DOHH2 (cell line): ENCODE measurements around the gene PRLH.

Experiments used
- H3F3A ChIP-seq: fragments of 200-600 bp; sonication (generic), shearing (Covaris generic); 2 replicates; pipeline ENCODE4 v1.6.0; 2016; ENCODE audit warnings: antibody characterized with exemption, mild to moderate bottlenecking; ENCODE audit not compliant: control insufficient read depth, insufficient read depth
- H3K27ac ChIP-seq: fragments of 200-600 bp; sonication (generic); 2 replicates; pipeline ENCODE4 v1.5.1; 2014; ENCODE audit warnings: low read depth, mild to moderate bottlenecking, low read length, moderate library complexity
- H3K27me3 ChIP-seq: fragments of 200-600 bp; sonication (generic); 2 replicates; pipeline ENCODE4 v1.6.1; 2014; ENCODE audit warnings: mild to moderate bottlenecking, low read length, mixed read lengths; ENCODE audit not compliant: control insufficient read depth
- H3K36me3 ChIP-seq: fragments of 200-600 bp; sonication (generic); 2 replicates; pipeline ENCODE4 v1.6.1; 2014; ENCODE audit warnings: mild to moderate bottlenecking, low read length, moderate library complexity, mixed read lengths; ENCODE audit not compliant: control insufficient read depth
- H3K4me1 ChIP-seq: fragments of 200-600 bp; sonication (generic); 2 replicates; pipeline ENCODE4 v1.6.1; 2014; ENCODE audit warnings: mild to moderate bottlenecking, low read length, mixed read lengths; ENCODE audit not compliant: control insufficient read depth
- H3K4me2 ChIP-seq: fragments of 200-600 bp; sonication (generic); 2 replicates; pipeline ENCODE4 v1.6.0; 2014; ENCODE audit warnings: mild to moderate bottlenecking, low read length, moderate library complexity
- H3K4me3 ChIP-seq: fragments of 200-600 bp; sonication (generic); 2 replicates; pipeline ENCODE4 v1.5.1; 2014; ENCODE audit warnings: mild to moderate bottlenecking, low read length, mixed read lengths
- H3K79me2 ChIP-seq: fragments of 200-600 bp; sonication (generic); 2 replicates; pipeline ENCODE4 v1.6.1; 2014; ENCODE audit warnings: mild to moderate bottlenecking, low read length, mixed read lengths; ENCODE audit not compliant: control insufficient read depth
- H3K9me2 ChIP-seq: fragments of 200-600 bp; sonication (generic); replicated peaks from 2 replicates; pipeline ENCODE4 v1.6.1; 2014; ENCODE audit warnings: mild to moderate bottlenecking, low read length, mixed read lengths; ENCODE audit not compliant: control insufficient read depth
- H3K9me3 ChIP-seq: fragments of 200-600 bp; sonication (generic); 2 replicates; pipeline ENCODE4 v1.6.1; 2014; ENCODE audit warnings: antibody characterized with exemption, low read length, mixed read lengths; ENCODE audit not compliant: control insufficient read depth, insufficient read depth
- H4K20me1 ChIP-seq: fragments of 200-600 bp; sonication (generic); 2 replicates; pipeline ENCODE4 v1.6.0; 2014; ENCODE audit warnings: low read depth, mild to moderate bottlenecking, antibody characterized with exemption, low read length, moderate library complexity; ENCODE audit not compliant: control insufficient read depth, insufficient read depth
- CTCF ChIP-seq: fragments of 200-600 bp; sonication (generic); IDR thresholded peaks from one replicate; pipeline ENCODE4 v1.5.1; 2014; ENCODE audit warnings: antibody characterized with exemption, mild to moderate bottlenecking, low read depth, low read length; ENCODE audit not compliant: poor library complexity, severe bottlenecking
- EZH2phosphoT487 ChIP-seq: fragments of 200-600 bp; sonication (generic); IDR thresholded peaks from 2 replicates; pipeline ENCODE4 v1.6.1; 2017; ENCODE audit warnings: borderline replicate concordance, mild to moderate bottlenecking, antibody characterized with exemption, low read length, moderate library complexity, mixed read lengths

PRLH gene

DNA sequence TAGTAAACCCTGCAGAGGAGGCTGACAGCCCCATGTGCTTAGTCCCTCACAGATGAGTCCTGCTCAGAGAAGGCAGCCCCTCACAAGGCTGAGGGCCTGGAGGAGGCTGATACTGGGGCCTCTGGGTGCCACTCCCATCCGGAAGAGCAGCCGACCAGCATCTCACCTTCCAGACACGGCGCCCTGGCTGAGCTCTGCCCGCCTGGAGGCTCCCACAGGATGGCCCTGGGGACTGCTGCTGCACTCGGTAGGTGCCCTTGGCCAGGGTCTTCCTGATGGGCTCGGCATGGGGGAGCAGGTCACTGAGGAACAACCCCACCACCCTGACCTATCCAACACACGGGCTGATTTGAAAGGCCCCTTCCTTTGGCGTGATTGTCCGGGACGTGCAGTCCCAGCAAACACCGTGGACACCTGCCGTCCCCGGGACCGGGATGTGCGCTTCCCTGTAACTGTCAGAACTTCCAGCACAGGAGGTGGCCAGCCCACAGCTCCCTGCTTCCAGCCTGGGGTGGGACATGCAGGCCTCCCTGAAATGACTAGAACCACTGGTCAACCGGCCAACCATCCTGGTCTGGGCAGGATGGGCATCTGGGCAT, 40.7 kb upstream of the PRLH start:
- Histone ChIP-seq H3K79me2 (no peaks in the 10 kb centered on the region), H3K4me2 (no peak overlapping the region), H4K20me1 (no peaks in the 10 kb centered on the region), H3K27me3 (no peaks in the 10 kb centered on the region), H3K4me1 (peaks cover 17% of the 10 kb centered on the region), H3K27ac (no peak overlapping the region), H3K9me3 (no peaks in the 10 kb centered on the region), H3K4me3 (no peak overlapping the region), H3F3A (no peaks in the 10 kb centered on the region), H3K9me2 (no peaks in the 10 kb centered on the region), H3K36me3 (no peaks in the 10 kb centered on the region)
- TF ChIP-seq CTCF (no peak), EZH2phosphoT487 (no peak)

GRCh38 chr2:237527233-237527632, 39.1 kb upstream of the PRLH start:
- no peaks in the 10 kb centered on the region for H3F3A ChIP-seq
- no peaks in the 10 kb centered on the region for H3K36me3 ChIP-seq
- no peak overlapping the region for H3K27ac ChIP-seq
- no peak overlapping the region for H3K4me2 ChIP-seq
- no peak overlapping the region for H3K4me3 ChIP-seq
- no peaks in the 10 kb centered on the region for H3K79me2 ChIP-seq
- H3K9me2 ChIP-seq, result no peaks in the 10 kb centered on the region
- no peak for TF ChIP-seq EZH2phosphoT487
- no peak for TF ChIP-seq CTCF
- H3K4me1 ChIP-seq, result peaks cover 25% of the 10 kb centered on the region
- no peaks in the 10 kb centered on the region for H4K20me1 ChIP-seq
- no peaks in the 10 kb centered on the region for H3K27me3 ChIP-seq
- no peaks in the 10 kb centered on the region for H3K9me3 ChIP-seq

DNA sequence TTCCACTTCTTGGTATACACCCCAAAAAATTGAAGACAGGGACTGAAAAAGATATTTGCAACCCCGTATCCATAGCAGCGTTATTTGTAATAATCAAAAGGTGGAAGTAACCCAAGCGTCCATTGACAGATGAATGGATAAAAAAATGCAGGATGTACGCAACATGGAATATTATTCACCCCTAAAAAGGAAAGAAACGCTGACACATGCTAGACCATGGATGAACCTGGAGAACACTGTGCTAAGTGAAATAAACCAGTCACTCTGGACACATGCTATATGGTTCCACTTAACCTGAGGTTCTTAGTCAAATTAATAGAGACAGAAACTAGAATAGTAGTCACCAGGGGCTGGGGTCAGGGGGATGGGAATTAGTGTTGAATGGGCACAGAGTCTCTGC, 38.6 kb upstream of the PRLH start:
- no peaks in the 10 kb centered on the region for H3K27me3 ChIP-seq
- H3K4me2 ChIP-seq, result no peak overlapping the region
- no peak overlapping the region for H3K27ac ChIP-seq
- no peaks in the 10 kb centered on the region for H3K36me3 ChIP-seq
- peaks cover 25% of the 10 kb centered on the region for H3K4me1 ChIP-seq
- no peak overlapping the region for H3K4me3 ChIP-seq
- H4K20me1 ChIP-seq, result no peaks in the 10 kb centered on the region
- TF ChIP-seq EZH2phosphoT487 (no peak), CTCF (no peak)
- no peaks in the 10 kb centered on the region for H3K9me2 ChIP-seq
- H3K9me3 ChIP-seq, result no peaks in the 10 kb centered on the region
- H3F3A ChIP-seq, result no peaks in the 10 kb centered on the region
- no peaks in the 10 kb centered on the region for H3K79me2 ChIP-seq
